HepG2 (cell line): ENCODE results near the gene ABCB11. TPM values are rescaled to one million over a fixed set of nuclear protein-coding genes. Genes with fewer than 3 reads are reported as not detected.

Experiments
- ATAC-seq: fragments of 200-7000 bp; cut with Tn5 transposase; 3 replicates; pipeline ENCODE4 v1.9.1; 2020; ENCODE audit warnings: mild to moderate bottlenecking, moderate library complexity
- BruUV-seq: library from RNA; stranded (reverse); fragments of 400-500 nt; replicated peaks from 2 replicates; lab custom pipeline; 2021; lab: Mats Ljungman, UMichigan
- CTCF ChIA-PET: fragments of 300-600 bp; formaldehyde crosslinking; extraction: SDS; loops from one replicate; lab custom pipeline; 2021; ENCODE audit warnings: low total read pairs, inconsistent platforms, low intra/inter-chr PET ratio; lab: Yijun Ruan, JAX
- POLR2A ChIA-PET: fragments of 350-600 bp; sonication (Branson Sonifier 250); formaldehyde crosslinking; loops from one replicate; lab custom pipeline; 2020; ENCODE audit warnings: antibody characterized with exemption, inconsistent platforms; lab: Yijun Ruan, JAX
- DNase-seq: peaks from one replicate; pipeline ENCODE4 v3.0.0-alpha.2; 2015; ENCODE audit warnings: low spot score
- FAIRE-seq: peaks from 3 replicates; lab custom pipeline; 2011; peaks lifted over from hg19 to GRCh38; lab: Jason Lieb, UNC
- H2AFZ ChIP-seq: one replicate; pipeline ENCODE4 v1.6.1; 2011; ENCODE audit warnings: low read length, inconsistent platforms
- H3K27ac ChIP-seq: fragments of 300-600 bp; 3 replicates; pipeline ENCODE4 v1.8.0; 2011; ENCODE audit warnings: mixed run types, mild to moderate bottlenecking, mixed read lengths, low read length, inconsistent platforms; ENCODE audit not compliant: insufficient read depth; ENCODE audit errors: extremely low read length
- H3K27me3 ChIP-seq, 2 experiments: fragments of 200-600 bp in 1 of 2; 2 replicates in 1 of 2; 3 replicates in 1 of 2; pipeline versions ENCODE4 v1.6.0 to v1.8.0; 2011; ENCODE audit warnings: low read length in 2 of 2, mild to moderate bottlenecking in 2 of 2, moderate library complexity in 2 of 2, inconsistent platforms in 1 of 2; ENCODE audit not compliant: insufficient read depth in 2 of 2, control insufficient read depth in 1 of 2
- H3K36me3 ChIP-seq, 2 experiments: fragments of 200-600 bp in 1 of 2; replicated peaks in 1 of 2; 2 replicates in 1 of 2; 3 replicates in 1 of 2; pipeline versions ENCODE4 v1.5.1 to v1.8.0; 2011; ENCODE audit warnings: low read length in 2 of 2, inconsistent platforms in 1 of 2; ENCODE audit not compliant: insufficient read depth in 2 of 2, control insufficient read depth in 1 of 2
- H3K4me1 ChIP-seq: 2 replicates; pipeline ENCODE4 v1.5.1; 2012; ENCODE audit warnings: low read length, inconsistent platforms; ENCODE audit not compliant: insufficient read depth
- H3K4me2 ChIP-seq: 2 replicates; pipeline ENCODE4 v1.6.0; 2011; ENCODE audit warnings: low read depth, low read length, inconsistent platforms
- H3K4me3 ChIP-seq, 3 experiments: fragments of 200-600 bp in 1 of 3; sonication (generic), shearing (Covaris generic) in 1 of 3; replicated peaks in 1 of 3; 2 replicates each; pipeline ENCODE4 v1.5.1; 2011 to 2016; ENCODE audit warnings: low read length in 3 of 3, inconsistent platforms in 2 of 3, low read depth in 2 of 3, mild to moderate bottlenecking in 2 of 3, control low read depth in 1 of 3, mixed read lengths in 1 of 3; ENCODE audit not compliant: insufficient read depth in 1 of 3
- H3K79me2 ChIP-seq: one replicate; pipeline ENCODE4 v1.6.1; 2011; ENCODE audit warnings: low read length, inconsistent platforms; ENCODE audit not compliant: insufficient read depth
- H3K9ac ChIP-seq: 2 replicates; pipeline ENCODE4 v1.6.0; 2011; ENCODE audit warnings: mild to moderate bottlenecking, low read depth, low read length, inconsistent platforms; ENCODE audit not compliant: insufficient read depth
- H3K9me3 ChIP-seq: 2 replicates; pipeline ENCODE4 v1.5.1; 2012; ENCODE audit warnings: mild to moderate bottlenecking, low read length
- H4K20me1 ChIP-seq: 2 replicates; pipeline ENCODE4 v1.6.0; 2011; ENCODE audit warnings: inconsistent platforms, mild to moderate bottlenecking, low read length, moderate library complexity; ENCODE audit not compliant: insufficient read depth
- ADNP ChIP-seq: sonication (generic); formaldehyde crosslinking; IDR thresholded peaks from 2 replicates; pipeline ENCODE4 v1.4.0; 2020; ENCODE audit warnings: missing genetic modification reagents
- BRCA1 ChIP-seq: sonication (generic); formaldehyde crosslinking; IDR thresholded peaks from 2 replicates; pipeline ENCODE4 v1.4.0; 2020; ENCODE audit warnings: missing genetic modification reagents
- CAMTA2 ChIP-seq: sonication (generic); formaldehyde crosslinking; IDR thresholded peaks from 2 replicates; pipeline ENCODE4 v1.4.0; 2020; ENCODE audit warnings: mild to moderate bottlenecking, missing genetic modification reagents, borderline replicate concordance
- HOXA7 ChIP-seq: sonication (generic); formaldehyde crosslinking; IDR thresholded peaks from 2 replicates; pipeline ENCODE4 v1.8.1; 2022; ENCODE audit warnings: mild to moderate bottlenecking, missing genetic modification reagents, moderate library complexity
- MAF1 ChIP-seq: sonication (generic); formaldehyde crosslinking; IDR thresholded peaks from 2 replicates; pipeline ENCODE4 v1.5.0; 2020; ENCODE audit warnings: missing genetic modification reagents, borderline replicate concordance
- SMAD9 ChIP-seq: sonication (generic); formaldehyde crosslinking; IDR thresholded peaks from 2 replicates; pipeline ENCODE4 v1.5.1; 2020; ENCODE audit warnings: mild to moderate bottlenecking, missing genetic modification reagents
- TBX3 ChIP-seq: fragments of 450-650 bp; IDR thresholded peaks from 2 replicates; pipeline ENCODE4 v1.6.1; 2017; ENCODE audit warnings: antibody characterized with exemption, mild to moderate bottlenecking, inconsistent platforms, borderline replicate concordance
- ZNF496 ChIP-seq: sonication (generic); formaldehyde crosslinking; IDR thresholded peaks from 2 replicates; pipeline ENCODE4 v1.8.1; 2023; ENCODE audit warnings: mild to moderate bottlenecking, moderate library complexity, missing genetic modification reagents; ENCODE audit not compliant: insufficient replicate concordance
- WGBS: methylation state at CpG from one replicate; pipeline ENCODE4 v1.1.6; 2017; ENCODE audit warnings: low lambda C conversion rate; 5-methylcytosine and 5-hydroxymethylcytosine counted together
- in situ Hi-C: cut with HindIII; loops from 2 replicates; pipeline ENCODE4 v1.10.0; 2017; ENCODE audit warnings: low pct_unique_long_range_greater_than_20kb; ENCODE audit not compliant: extremely low pct_ligation_motif_present
- intact Hi-C: fragments of 100-400 bp; cut with micrococcal nuclease; formaldehyde crosslinking; loops from one replicate; pipeline ENCODE4 v1.10.0; 2022; ENCODE audit not compliant: unreplicated experiment
- polyA plus RNA-seq, 8 experiments: library from polyadenylated mRNA; depleted of rRNA in 3 of 8; stranded (reverse) in 7 of 8; unstranded in 1 of 8; fragments of >200 nt; fragmentation: Illumina TruSeq in 4 of 8; extraction: Trizol in 4 of 8; gene quantifications; 2 replicates each; pipeline versions ENCODE4 v1.2.1 to v1.2.3, GENCODE V29; 2011 to 2016; ENCODE audit warnings: low read depth in 4 of 8, missing spikeins in 1 of 8, mixed read lengths in 1 of 8; ENCODE audit not compliant: insufficient read depth in 1 of 8
- total RNA-seq, 5 experiments: library from RNA; depleted of rRNA; stranded (reverse); fragments of >200 nt; fragmentation: Illumina TruSeq; extraction: Trizol; gene quantifications; 2 replicates each; pipeline ENCODE4 v1.2.3, GENCODE V29; 2016; ENCODE audit warnings: low read depth in 1 of 5
- TF ChIP-seq, protein P1 (sequence below): sonication (generic); formaldehyde crosslinking; IDR thresholded peaks from 2 replicates; pipeline ENCODE4 v1.4.0; 2020; ENCODE audit warnings: mild to moderate bottlenecking, missing genetic modification reagents
- TF ChIP-seq, protein P2 (sequence below): IDR thresholded peaks from 2 replicates; pipeline ENCODE4 v1.6.1; 2016; ENCODE audit warnings: missing genetic modification reagents, missing compliant biosample characterization
- TF ChIP-seq, protein P3 (sequence below): sonication (generic); formaldehyde crosslinking; IDR thresholded peaks from 2 replicates; pipeline ENCODE4 v1.4.0; 2020; ENCODE audit warnings: low read depth, missing genetic modification reagents

Gene ABCB11
- total and polyA plus RNA-seq, 2 of the 13 experiments (the other 11 are each of a cell fraction or from before 2014, with no cell fraction given): not detected

DNA sequence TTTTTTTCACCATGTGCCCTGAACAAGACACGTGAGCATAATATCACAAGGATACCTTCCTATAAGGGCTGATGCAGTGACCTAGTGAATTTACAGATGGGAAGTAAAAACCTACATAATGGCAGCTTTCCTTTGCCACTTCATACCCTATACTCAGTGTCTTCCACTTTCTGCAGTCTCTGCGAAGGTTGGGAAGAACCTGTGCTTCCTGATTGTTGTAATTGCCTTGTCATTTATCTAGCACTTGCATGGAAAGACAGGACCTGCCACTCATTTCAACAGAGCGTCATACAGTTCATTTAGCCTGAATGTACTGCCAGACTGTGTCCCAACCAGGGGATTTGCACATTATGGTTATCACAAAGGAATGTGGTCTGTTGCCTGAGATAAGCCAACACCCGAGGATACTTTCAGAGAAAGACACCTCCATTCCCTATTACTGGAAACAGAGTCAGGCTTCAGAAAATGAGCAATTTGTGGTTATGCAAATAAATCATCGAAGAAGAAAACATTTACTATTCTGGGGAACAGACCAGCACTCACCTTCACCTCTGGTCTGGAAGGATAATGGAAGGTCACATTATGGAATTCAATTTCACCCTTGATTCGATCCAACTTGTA lies 55.0 kb downstream of the ABCB11 start:
- Histone ChIP-seq H3K79me2 (no peaks in the 10 kb centered on the region), H4K20me1 (no peaks in the 10 kb centered on the region), H3K36me3 (no peaks in the 10 kb centered on the region), H2AFZ (no peak overlapping the region), H3K4me3 (no peak overlapping the region), H3K27ac (no peak overlapping the region), H3K4me1 (no peaks in the 10 kb centered on the region), H3K9me3 (no peaks in the 10 kb centered on the region), H3K4me2 (no peak overlapping the region), H3K27me3 (no peaks in the 10 kb centered on the region), H3K9ac (no peak overlapping the region)
- FAIRE-seq (no peak), ATAC-seq (peak; percentile 77), DNase-seq (no peak)
- in situ Hi-C loops: no loop called here
- CTCF ChIA-PET: no interaction called here
- no TSS peak for BruUV-seq
- POLR2A ChIA-PET: no interaction called here
- intact Hi-C loops: no loop called here
- 14% methylated on average over 6 of the region's 6 CpGs for WGBS
- no peak for TF ChIP-seq ZNF496
- no peak for TF ChIP-seq ADNP (CRISPR knock-in tag)
- TF ChIP-seq BRCA1: no peak
- TF ChIP-seq, protein P1, sequence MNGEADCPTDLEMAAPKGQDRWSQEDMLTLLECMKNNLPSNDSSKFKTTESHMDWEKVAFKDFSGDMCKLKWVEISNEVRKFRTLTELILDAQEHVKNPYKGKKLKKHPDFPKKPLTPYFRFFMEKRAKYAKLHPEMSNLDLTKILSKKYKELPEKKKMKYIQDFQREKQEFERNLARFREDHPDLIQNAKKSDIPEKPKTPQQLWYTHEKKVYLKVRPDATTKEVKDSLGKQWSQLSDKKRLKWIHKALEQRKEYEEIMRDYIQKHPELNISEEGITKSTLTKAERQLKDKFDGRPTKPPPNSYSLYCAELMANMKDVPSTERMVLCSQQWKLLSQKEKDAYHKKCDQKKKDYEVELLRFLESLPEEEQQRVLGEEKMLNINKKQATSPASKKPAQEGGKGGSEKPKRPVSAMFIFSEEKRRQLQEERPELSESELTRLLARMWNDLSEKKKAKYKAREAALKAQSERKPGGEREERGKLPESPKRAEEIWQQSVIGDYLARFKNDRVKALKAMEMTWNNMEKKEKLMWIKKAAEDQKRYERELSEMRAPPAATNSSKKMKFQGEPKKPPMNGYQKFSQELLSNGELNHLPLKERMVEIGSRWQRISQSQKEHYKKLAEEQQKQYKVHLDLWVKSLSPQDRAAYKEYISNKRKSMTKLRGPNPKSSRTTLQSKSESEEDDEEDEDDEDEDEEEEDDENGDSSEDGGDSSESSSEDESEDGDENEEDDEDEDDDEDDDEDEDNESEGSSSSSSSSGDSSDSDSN (CRISPR knock-in tag): no peak
- TF ChIP-seq HOXA7 (CRISPR knock-in tag): no peak
- TF ChIP-seq MAF1 (CRISPR knock-in tag): no peak
- TF ChIP-seq, protein P2, sequence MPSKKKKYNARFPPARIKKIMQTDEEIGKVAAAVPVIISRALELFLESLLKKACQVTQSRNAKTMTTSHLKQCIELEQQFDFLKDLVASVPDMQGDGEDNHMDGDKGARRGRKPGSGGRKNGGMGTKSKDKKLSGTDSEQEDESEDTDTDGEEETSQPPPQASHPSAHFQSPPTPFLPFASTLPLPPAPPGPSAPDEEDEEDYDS (CRISPR knock-in tag): no peak
- TF ChIP-seq SMAD9 (CRISPR knock-in tag): no peak
- TF ChIP-seq TBX3: no peak
- TF ChIP-seq CAMTA2 (CRISPR knock-in tag): no peak
- TF ChIP-seq, protein P3, sequence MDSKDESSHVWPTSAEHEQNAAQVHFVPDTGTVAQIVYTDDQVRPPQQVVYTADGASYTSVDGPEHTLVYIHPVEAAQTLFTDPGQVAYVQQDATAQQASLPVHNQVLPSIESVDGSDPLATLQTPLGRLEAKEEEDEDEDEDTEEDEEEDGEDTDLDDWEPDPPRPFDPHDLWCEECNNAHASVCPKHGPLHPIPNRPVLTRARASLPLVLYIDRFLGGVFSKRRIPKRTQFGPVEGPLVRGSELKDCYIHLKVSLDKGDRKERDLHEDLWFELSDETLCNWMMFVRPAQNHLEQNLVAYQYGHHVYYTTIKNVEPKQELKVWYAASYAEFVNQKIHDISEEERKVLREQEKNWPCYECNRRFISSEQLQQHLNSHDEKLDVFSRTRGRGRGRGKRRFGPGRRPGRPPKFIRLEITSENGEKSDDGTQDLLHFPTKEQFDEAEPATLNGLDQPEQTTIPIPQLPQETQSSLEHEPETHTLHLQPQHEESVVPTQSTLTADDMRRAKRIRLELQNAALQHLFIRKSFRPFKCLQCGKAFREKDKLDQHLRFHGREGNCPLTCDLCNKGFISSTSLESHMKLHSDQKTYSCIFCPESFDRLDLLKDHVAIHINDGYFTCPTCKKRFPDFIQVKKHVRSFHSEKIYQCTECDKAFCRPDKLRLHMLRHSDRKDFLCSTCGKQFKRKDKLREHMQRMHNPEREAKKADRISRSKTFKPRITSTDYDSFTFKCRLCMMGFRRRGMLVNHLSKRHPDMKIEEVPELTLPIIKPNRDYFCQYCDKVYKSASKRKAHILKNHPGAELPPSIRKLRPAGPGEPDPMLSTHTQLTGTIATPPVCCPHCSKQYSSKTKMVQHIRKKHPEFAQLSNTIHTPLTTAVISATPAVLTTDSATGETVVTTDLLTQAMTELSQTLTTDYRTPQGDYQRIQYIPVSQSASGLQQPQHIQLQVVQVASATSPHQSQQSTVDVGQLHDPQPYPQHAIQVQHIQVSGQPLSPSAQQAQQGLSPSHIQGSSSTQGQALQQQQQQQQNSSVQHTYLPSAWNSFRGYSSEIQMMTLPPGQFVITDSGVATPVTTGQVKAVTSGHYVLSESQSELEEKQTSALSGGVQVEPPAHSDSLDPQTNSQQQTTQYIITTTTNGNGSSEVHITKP (CRISPR knock-in tag): no peak
